CD4-positive, alpha-beta T cell treated with Interleukin-1 beta for 1 hour (primary cell): ENCODE data around the gene UBE2A.

Experiments
- DNase-seq, 2 donors: peaks; one replicate each; pipeline ENCODE4 v3.0.0-alpha.2; 2020 to 2022

Gene UBE2A

GRCh38 chrX:119574394-119575266 lies at the start of gene UBE2A:
Gene UBE2A, plus strand, starts transcription at chrX:119574563. Its CDS starts 149 bp downstream, at chrX:119574712.
- DNase-seq: peak; percentile 90 to 91

GRCh38 chrX:119529345-119530276 lies 44.8 kb upstream of the UBE2A start:
- no peak for DNase-seq

- DNase-seq: no peak
Observed at GRCh38 chrX:119537487-119537886, 36.9 kb upstream of the UBE2A start.

- peak in 1 of 2 donors; percentile 12 for DNase-seq
Observed at GRCh38 chrX:119539872-119540271, 34.5 kb upstream of the UBE2A start.

- DNase-seq: no peak
Observed at GRCh38 chrX:119541188-119541587, 33.2 kb upstream of the UBE2A start.

- no peak for DNase-seq
Observed at GRCh38 chrX:119549327-119550016, 24.9 kb upstream of the UBE2A start.

- no peak for DNase-seq
Observed at GRCh38 chrX:119552508-119552907, 21.9 kb upstream of the UBE2A start.

GRCh38 chrX:119565107-119565663 lies 9.2 kb upstream of the UBE2A start, which contains the start of gene STEEP1:
Gene STEEP1, minus strand, starts transcription at chrX:119565409. Its CDS starts 54 bp downstream, at chrX:119565355.
- peak; percentile 86 to 87 for DNase-seq

- no peak for DNase-seq
Observed at GRCh38 chrX:119570351-119570835, 4.0 kb upstream of the UBE2A start.

- DNase-seq: no peak
Observed at GRCh38 chrX:119573222-119573621, 1.1 kb upstream of the UBE2A start.

GRCh38 chrX:119573840-119574393 lies 446 bp upstream of the UBE2A start:
- no peak for DNase-seq

GRCh38 chrX:119579414-119579813 lies 5.1 kb downstream of the UBE2A start:
- DNase-seq: no peak

- no peak for DNase-seq
Observed at GRCh38 chrX:119583431-119584059, 9.2 kb downstream of the UBE2A start.

GRCh38 chrX:119589810-119590209 lies 15.4 kb downstream of the UBE2A start:
- DNase-seq: no peak

- DNase-seq: no peak
Observed at GRCh38 chrX:119602701-119603255, 28.4 kb downstream of the UBE2A start.

GRCh38 chrX:119604766-119605463 lies 30.6 kb downstream of the UBE2A start:
- peak in 1 of 2 donors; percentile 25 for DNase-seq

- DNase-seq: peak; percentile 54 to 56
Observed at GRCh38 chrX:119605464-119606279, 31.3 kb downstream of the UBE2A start.

- peak; percentile 93 for DNase-seq
Observed at GRCh38 chrX:119606280-119607017, 32.1 kb downstream of the UBE2A start, which contains the start of gene NKRF. Gene NKRF, minus strand, starts transcription at chrX:119606424.

GRCh38 chrX:119607018-119607389 lies 32.6 kb downstream of the UBE2A start:
- no peak for DNase-seq
